ENCODE measurements around the gene CCT8. TPM values are rescaled to one million over a fixed set of nuclear protein-coding genes. Genes with fewer than 3 reads are reported as not detected.

The CCT8 gene
- total and polyA plus RNA-seq, 9 of the 15 experiments (the other 6 are each of a cell fraction or from before 2014, with no cell fraction given): 451 to 1,153 (median 677) TPM

DNA sequence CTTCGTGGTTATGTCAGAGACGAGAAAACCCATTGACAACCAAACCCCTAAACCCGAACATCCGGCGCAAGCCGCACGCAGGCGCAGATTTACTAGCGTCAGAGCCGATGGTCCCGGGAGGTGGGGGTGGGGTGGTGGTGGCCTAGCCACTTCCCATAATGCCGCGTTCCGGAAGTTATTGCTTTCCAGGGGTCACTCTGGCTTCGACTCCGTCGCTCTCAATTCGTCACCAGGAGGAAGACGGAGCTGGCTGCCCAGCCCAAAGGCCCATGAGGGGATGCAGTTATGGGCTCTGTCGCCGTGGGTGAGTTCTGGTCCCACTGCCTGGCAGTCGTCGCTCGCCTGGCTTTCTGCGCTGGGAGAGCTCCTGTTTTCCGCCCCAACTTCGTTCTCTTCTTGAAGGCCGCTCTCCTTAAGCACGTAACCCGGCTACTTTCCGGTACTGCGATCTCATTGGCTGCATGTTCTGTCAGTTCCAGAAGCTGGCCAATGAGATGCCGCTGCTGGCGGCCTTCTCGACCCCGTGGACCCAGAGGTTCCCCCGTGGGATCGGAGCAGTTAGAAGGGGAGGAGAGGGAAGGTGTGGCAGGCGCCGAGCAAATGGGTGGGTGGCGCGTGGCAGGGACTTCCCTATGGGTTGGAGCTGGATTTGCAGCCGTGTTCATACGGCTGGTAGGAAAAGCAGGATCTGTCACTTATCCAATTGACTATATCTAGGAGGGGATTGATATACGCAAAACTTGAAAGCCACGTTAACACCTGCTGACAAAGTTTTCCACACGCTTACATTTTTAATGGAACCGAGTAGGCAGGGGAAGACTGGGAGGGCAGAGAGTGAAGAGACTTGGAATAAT is 48.7 kb downstream of the CCT8 start, which contains the start of gene USP16 (continued):
- no peak for TF ChIP-seq ZNF764 (CRISPR knock-in tag; IDR thresholded peaks at IDR 0.05; ENCODE audit: low read depth)
- TF ChIP-seq ZNF347 (CRISPR knock-in tag; IDR thresholded peaks at IDR 0.05; ENCODE audit: low read depth): no peak
- TF ChIP-seq ZNF586 (CRISPR knock-in tag; conservative IDR thresholded peaks at IDR 0.05): no peak
- TF ChIP-seq BMI1 (IDR thresholded peaks at IDR 0.05; ENCODE audit: low read length): no peak
- TF ChIP-seq, protein P1, sequence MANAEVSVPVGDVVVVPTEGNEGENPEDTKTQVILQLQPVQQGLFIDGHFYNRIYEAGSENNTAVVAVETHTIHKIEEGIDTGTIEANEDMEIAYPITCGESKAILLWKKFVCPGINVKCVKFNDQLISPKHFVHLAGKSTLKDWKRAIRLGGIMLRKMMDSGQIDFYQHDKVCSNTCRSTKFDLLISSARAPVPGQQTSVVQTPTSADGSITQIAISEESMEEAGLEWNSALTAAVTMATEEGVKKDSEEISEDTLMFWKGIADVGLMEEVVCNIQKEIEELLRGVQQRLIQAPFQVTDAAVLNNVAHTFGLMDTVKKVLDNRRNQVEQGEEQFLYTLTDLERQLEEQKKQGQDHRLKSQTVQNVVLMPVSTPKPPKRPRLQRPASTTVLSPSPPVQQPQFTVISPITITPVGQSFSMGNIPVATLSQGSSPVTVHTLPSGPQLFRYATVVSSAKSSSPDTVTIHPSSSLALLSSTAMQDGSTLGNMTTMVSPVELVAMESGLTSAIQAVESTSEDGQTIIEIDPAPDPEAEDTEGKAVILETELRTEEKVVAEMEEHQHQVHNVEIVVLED (CRISPR knock-in tag; IDR thresholded peaks at IDR 0.05): no peak; the same call in 1 of the 2 replicates
- no peak for TF ChIP-seq TGIF2 (CRISPR knock-in tag; IDR thresholded peaks at IDR 0.05)
- no peak for TF ChIP-seq ZNF780A (CRISPR knock-in tag; IDR thresholded peaks at IDR 0.05)
- no peak for TF ChIP-seq SAFB2 (IDR thresholded peaks at IDR 0.05; ENCODE audit: borderline replicate concordance, low read depth, low read length, severe bottlenecking)
- TF ChIP-seq, protein P2, sequence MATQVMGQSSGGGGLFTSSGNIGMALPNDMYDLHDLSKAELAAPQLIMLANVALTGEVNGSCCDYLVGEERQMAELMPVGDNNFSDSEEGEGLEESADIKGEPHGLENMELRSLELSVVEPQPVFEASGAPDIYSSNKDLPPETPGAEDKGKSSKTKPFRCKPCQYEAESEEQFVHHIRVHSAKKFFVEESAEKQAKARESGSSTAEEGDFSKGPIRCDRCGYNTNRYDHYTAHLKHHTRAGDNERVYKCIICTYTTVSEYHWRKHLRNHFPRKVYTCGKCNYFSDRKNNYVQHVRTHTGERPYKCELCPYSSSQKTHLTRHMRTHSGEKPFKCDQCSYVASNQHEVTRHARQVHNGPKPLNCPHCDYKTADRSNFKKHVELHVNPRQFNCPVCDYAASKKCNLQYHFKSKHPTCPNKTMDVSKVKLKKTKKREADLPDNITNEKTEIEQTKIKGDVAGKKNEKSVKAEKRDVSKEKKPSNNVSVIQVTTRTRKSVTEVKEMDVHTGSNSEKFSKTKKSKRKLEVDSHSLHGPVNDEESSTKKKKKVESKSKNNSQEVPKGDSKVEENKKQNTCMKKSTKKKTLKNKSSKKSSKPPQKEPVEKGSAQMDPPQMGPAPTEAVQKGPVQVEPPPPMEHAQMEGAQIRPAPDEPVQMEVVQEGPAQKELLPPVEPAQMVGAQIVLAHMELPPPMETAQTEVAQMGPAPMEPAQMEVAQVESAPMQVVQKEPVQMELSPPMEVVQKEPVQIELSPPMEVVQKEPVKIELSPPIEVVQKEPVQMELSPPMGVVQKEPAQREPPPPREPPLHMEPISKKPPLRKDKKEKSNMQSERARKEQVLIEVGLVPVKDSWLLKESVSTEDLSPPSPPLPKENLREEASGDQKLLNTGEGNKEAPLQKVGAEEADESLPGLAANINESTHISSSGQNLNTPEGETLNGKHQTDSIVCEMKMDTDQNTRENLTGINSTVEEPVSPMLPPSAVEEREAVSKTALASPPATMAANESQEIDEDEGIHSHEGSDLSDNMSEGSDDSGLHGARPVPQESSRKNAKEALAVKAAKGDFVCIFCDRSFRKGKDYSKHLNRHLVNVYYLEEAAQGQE (IDR thresholded peaks at IDR 0.05; ENCODE audit: borderline replicate concordance): no peak
- TF ChIP-seq, protein P2 (CRISPR knock-in tag; IDR thresholded peaks at IDR 0.05; ENCODE audit: low read depth): peak; percentile 61; the same call in 1 of the 2 replicates
- no peak for TF ChIP-seq ZNF311 (CRISPR knock-in tag; IDR thresholded peaks at IDR 0.05)
- peak; percentile 74 for TF ChIP-seq KDM5B (IDR thresholded peaks at IDR 0.05; ENCODE audit: insufficient replicate concordance, low read depth, low read length)
- TF ChIP-seq CREB1 (IDR thresholded peaks at IDR 0.05): peak; percentile 97
- peak; percentile 96 for TF ChIP-seq CREB1 (CRISPR knock-in tag; IDR thresholded peaks at IDR 0.05)
- TF ChIP-seq, protein P3, sequence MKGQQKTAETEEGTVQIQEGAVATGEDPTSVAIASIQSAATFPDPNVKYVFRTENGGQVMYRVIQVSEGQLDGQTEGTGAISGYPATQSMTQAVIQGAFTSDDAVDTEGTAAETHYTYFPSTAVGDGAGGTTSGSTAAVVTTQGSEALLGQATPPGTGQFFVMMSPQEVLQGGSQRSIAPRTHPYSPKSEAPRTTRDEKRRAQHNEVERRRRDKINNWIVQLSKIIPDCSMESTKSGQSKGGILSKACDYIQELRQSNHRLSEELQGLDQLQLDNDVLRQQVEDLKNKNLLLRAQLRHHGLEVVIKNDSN (CRISPR knock-in tag; IDR thresholded peaks at IDR 0.05): peak; percentile 79
- peak; percentile 71; the same call in 1 of the 2 replicates for TF ChIP-seq BACH1 (tag; IDR thresholded peaks at IDR 0.05)
- TF ChIP-seq E2F3 (CRISPR knock-in tag; IDR thresholded peaks at IDR 0.05): no peak
- no peak; the same call in none of the 2 replicates for TF ChIP-seq ETV1 (tag; conservative IDR thresholded peaks at IDR 0.05; ENCODE audit: low read depth)

Data from K562 (cell line).